EH (cell line): ENCODE measurements around the gene TTC34.

Experiments used
- DNase-seq: peaks from one replicate; pipeline ENCODE4 v3.0.0-alpha.2; 2015; ENCODE audit warnings: low read depth

TTC34 gene

DNA sequence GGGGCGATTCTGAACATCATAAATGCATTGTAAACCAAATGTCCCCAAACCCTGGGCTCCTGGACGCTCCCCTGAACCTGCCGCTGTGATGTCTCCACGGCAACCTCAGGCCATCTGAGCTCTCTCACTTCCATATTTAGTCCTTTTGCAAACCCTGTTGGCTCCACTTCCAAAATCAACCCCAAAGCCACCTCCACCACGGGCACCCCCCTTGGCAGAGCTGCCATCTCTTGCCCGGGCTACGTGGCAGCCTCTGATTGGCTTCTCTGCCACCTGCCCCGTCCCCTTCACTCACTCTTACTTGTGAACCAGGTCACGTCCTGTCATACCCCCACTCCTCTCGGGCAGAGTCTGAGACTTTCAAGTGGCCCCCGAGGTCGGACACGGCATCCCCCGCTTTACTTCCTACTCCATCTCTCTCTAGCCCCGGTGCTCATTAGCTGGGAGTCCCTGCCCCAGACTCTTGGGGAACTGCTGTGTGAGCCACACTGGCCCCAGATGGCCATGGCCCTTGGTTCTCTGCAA, 199.1 kb downstream of the TTC34 start:
- no peak for DNase-seq

DNA sequence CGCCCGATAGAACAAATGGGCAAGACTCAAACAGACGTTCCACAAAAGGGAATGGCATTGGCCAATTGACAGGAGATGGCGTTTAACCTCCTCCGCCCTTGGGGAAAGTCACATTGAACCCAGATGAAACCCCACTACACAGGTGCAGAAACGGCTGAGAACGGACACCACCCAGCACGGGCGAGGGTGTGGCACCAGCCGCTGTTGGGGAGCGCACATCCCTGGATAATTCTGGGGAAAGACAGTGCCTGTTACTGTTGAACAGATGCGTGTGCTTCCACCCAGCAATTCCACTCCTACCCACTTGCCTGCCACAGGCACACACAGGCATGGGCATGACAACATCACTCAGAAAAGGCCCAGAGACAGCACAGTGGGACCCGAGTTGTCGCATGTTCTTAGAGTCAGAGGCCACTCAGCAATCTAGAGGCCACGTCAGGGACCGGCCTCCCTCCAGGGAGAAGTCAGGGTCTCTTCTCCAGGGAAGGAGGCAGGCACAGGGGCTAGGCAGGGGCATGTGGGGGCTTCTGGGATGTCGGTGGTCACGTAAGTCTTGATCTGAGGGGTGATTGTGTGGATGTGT, 199.7 kb downstream of the TTC34 start:
- no peak for DNase-seq

DNA sequence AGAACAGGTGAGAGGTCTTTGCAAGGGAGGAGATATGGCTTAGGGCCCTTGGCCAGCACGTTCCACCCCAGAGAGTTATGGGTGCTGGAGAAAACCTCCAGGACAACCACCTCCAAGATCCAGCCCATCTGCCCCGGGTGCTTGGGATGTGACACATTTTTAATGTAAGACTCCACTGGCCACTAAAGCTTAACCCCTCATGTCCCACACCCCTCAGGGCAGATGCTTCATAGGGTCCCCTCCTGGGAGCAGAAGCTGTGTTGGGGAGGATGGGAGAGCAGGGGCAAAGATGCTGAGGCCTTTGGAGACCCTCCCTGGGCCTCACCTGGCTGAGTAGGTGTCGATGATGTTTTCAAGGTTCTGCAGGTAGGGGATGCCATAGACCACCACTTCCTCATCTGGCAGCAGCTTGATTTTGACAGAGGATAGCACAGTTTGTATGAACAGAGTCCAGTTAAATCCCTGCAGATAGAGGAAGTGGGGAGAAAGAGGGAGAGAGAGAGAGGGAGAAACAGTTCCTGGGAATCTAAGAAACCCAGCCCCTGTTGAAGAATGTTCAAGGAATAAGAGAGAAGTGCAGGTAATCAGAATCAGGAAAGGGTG, 203.1 kb downstream of the TTC34 start:
- DNase-seq: no peak

DNA sequence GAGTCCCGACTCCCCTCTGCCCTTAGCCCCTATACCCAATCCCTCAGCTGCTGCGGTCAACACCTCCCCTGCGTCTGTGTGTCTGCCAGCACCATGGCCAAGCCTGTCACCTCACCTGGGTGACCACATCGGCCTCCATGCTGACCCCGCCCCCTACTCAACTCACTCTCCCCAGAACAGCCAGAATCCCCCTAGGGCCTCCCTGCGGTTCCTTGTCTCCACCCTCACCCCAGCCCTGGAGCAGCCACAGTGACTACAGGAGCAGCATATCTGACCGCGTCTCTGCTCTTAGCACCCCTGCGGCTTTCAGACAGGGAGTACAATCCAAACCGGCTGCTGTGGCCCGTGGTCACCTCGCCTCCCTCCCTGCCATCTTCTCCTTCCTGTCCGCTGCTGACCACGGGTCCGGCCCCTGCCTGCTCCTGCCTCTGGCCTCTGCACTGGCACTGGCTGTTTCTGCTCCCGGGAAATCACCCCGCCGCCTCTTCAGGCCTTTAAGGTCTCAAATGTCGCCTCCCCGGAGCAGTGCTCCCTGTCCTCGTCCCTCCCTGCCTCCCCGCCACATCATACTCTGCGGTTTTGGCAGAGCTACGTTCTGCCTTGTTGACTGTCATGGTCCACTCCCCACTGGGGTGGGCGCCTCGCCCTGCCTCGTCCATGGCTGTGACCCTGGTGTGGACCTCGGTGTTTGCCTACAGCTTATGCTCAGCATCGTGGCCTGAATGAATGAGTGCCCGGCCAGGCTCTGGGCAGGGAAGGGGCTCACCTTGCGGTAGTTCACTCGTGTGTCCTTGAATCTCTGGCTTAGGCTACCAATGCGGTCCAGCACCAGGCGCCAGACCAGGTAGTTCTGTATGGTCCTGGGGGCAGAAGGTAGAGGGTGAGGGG, 203.8 kb downstream of the TTC34 start:
- no peak for DNase-seq

DNA sequence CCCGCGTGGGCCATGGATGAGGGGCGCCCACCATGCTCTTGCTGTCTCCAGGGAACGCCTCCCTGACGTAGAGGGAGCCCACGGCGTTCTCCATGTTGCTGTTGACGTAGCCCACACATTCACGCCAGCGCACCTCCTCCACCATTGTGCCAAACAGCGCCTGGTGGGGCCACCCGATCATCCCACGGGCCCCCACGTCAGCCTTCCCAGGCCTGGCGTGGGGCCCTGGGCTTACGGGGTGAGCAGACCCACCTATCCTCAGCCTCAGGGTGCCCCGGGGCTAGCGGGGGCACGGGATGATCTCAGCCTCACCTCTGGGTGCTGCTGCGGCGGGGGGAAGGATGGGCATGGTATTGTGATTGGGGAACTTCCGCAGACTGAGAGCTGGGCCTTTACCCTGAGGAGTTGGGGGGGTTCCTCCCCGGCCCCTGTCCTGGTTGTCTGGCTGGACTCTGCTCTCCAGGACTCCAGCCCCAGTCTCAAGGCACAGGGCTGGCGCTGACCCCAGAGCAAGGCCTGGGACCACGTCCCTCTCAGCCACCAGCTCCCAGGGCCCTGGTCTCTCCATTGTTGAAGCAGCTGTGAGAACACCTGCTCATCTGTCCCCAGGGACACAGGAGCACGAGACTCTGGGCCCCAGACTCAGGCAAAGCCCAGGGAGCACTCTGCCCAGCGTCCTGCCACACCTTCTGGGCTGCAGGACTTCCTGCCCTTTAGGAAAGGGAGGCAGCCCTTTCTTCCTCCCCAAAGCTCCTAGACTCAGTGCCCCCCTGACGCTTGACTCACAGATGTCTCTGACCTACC, 204.8 kb downstream of the TTC34 start:
- DNase-seq: no peak

DNA sequence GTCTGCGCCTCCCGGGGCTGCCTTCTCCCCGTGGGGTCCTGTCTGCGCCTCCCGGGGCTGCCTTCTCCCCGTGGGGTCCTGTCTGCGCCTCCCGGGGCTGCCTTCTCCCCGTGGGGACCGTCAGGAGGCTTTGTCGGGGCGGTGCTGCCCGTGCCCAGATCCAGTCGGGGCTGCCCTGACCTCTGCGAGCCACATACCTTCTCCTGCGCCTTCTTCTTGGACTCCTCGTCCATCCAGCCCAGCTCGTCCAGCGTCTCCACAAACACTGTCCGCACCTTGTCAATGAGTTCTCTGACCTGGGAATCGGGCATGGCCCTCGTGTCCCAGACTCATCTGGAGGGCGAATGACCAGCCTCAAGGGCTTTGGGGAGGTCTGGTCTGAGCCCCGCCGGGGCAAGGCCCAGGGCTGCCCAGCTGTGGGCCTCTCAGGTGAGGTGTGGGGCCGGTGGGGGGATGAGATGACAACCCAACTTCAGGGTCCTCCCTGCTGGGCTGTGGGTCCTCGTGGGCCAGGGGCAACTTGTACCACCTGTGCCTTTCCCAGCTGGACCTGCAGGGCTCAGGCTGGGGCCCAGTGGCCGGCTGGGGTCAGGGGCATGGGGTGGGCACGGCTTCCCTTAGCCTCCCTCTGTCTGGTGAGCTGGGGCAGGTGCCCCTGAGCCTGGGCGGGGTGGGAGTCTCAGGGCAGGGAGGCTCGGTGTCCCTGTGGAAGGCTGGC, 205.5 kb downstream of the TTC34 start:
- no peak for DNase-seq

DNA sequence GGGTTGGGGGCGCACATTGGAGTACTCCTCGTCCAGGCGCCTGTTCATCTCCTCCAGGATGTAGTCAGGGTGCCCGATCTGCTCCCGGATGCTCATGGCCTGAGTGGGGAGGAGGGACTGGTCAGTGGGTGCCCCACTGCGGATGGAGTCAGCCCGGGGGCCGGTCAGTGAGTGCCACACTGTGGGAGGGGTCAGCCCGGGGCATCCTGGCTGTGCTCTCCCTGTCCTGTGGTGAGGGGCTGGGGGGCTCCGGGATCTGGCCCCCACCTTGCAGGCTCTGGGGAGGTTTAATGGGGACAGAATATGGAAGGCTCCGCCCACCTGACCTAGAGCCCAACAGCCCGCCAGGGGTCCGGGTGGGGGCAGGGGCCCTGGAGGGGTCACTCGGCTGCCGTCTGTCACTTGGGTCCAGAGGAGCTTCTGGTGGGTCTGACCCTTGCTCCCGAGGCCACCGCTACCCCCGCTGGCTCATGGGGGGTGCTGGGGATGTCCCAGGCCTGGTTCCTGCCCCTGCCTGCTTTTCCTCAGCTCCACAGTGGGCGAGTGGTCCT, 206.2 kb downstream of the TTC34 start:
- DNase-seq: no peak

DNA sequence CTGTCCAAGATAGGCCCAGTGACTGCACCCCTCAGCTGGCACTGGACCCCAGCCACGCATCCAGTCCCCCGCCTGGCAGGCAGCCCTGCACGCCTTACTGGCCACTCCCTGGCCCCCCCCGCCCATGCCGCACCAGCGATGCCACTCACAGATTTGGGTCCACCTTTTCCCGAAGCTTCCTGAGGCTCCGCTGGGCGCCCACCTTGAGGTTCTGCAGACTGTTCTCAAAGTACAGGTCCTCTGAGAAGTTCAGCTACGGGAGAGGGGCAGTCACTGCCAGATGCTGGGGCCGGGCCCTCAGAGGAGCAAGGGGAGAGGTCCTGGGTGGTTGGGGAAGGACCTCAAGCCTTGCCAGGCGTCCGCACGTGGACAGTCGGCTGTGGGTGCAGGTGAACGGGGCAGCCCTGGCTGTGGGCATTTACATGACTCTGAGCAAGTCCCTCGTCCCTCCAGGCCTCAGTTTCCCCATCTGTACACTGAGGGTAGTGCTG, 206.8 kb downstream of the TTC34 start:
- no peak for DNase-seq

DNA sequence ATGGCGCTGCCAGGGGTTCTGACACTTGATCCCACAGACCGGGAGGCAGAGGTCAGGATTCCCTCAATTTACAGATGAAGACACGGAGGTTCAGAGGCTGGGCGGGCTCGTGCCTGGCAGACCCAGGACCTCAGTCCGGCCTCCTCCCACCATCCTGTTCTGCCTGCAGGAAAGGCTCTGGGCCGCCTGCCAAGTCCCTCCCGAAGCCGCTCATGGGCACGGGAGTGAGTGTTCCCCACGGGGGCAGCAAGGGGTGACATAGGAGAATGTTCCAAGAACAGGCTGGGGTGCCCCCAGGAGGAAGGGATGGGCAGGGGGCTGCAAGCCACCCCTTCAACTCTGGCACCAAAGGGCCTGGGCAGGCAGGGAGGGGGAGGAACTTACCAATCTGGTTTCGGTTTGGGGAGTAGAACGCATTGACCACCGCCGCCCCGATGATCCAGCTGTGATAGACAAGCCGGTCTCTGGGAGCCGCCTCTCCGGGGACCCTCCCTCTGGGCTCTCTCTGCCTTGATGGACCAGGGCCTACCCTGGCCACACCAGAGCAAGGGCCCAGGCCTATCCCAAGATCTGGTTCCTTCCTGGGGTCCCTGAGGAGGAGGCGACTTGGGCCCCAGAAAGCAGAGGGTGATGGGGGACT, 207.4 kb downstream of the TTC34 start:
- DNase-seq: peak; percentile 61

DNA sequence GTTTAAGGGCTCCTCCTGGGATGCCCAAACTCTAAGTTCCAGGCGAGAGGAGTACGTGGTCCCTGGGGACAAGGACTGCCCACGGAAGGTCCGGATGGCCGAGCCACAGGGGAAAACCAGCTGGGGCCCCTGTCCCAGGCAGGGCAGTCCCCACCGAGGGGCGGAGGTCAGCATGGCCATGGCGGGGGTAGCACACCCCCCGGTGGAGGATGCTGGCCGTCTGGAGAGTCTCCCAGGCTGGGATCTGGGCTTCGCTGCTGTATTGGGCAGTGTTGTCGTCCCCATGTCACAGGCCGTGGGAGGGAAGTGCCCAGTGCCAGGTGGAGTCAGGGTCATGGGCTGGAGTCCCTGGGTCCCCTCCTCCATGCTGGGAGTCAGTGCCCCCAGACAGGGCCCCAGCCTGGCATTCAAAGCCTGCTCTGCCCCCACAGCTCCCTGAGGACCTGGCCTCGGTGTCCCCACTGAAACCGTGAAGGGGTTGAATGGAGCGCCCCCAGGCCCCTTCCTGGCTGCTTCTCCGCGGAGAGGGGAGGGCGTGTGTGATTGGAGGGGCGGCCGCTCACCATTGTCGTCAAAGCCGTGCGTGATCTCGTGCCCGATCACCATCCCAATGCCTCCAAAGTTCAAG, 208.1 kb downstream of the TTC34 start:
- DNase-seq: no peak

DNA sequence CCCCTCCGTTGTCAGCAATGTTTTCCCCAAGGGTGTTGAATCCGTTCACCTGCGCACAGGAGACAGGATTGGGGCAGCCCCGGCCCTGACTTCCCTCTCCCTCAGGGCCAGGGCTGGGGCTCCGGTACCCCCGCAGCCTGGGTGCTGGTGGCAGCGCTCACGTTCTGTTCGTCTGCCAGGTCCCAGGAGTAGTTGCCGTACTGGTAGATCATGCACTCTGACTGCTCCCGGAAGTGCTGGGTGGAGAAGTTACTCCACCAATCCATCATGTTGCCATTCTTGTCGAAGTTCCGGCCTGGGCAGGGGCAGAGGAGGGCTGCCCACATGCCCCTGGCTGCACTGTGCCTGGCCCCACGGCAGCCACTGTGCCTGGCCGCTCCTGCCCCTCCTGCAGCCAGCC, 208.8 kb downstream of the TTC34 start:
- no peak for DNase-seq

DNA sequence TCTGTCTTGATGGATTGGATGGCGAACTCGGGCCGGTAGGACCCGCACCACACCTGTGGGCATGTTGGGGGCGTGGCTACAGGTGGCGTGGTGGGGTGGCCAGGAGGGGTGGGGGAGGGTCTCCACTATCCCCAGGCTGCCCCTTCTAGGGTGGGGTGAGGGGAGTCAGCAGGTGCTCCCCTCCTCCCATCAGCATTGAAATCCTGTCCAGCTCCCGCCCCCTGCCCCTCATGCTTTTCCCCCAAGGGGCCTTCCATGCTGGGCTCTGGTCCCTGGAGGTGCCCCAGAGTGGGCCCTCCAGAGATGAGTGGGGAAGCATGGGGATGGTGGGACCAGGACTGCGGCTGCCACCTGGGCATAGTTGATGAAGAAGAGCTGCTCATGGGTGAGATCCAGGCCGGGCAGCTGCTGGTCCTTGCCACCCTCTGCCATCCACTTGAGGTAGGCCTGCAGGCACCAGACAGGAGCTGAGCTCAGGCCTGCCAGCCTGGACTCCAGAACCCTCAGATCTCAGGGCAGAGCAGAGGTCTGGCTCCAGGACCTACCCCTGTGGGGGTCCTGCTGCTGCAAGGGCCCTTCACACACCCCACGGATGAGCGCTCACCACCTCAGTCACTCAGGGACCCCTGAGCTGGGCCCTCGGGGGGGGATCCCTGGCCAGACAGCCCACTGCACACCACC, 209.8 kb downstream of the TTC34 start:
- no peak for DNase-seq

DNA sequence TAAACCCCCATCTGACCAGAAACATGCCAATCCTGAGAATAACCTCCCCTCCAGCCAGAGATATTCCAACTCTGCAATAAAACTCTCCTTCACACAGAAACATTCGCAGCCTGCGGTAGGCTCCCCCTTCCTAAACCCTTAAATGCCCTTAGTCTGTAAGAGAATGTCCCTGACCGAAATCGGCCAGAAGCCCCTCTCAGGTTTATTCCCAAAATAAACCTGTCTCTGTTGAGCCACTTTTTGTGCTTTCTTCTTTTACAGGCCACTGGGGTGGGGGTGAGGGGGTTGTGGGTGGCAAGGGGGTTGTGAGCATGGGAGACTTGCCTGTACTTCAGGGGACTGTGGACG, 210.3 kb downstream of the TTC34 start:
- no peak for DNase-seq

DNA sequence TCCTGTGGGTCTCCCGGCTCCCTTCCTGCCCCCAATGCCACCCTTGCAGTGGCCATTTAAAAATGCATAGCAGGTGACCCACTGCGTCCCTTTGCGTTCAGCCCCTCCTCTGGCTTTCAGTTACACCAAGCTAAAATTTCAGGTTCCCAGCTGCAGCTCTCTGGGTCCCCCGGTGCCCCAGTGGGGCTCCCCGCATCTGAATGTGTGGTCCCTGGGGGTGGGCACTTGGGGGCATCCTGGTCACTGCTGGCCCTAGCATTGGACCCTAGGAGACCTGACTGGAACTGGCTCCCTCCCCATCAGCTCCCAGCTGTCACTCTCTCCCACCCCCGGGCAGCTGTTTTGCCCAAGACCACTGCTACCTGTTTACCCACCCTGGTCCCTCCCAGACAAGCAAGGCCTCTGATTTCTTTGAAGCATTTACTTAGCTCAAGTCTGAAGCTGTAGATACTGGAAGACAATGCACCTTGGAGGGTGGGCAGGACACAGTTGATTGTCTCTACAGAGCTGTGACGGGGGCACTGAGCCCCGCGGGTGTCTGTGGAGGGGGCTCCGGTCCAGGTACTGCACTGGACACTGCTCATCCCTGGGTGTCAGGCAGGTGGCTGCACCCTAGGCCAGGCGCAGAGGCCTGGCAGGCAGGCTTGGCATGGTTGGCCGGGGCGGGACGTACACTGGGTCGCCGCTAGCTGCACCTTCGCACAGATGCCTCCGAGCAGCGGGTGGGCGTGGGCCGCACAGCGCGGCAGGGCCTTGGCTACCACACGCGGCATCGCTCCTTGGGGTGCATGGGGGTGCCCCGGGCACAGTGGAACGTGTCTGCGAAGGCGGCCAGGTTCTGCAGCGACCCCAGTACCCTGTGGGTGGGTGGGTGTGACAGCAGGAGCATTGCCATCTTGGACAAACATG, 211.0 kb downstream of the TTC34 start:
- DNase-seq: no peak

DNA sequence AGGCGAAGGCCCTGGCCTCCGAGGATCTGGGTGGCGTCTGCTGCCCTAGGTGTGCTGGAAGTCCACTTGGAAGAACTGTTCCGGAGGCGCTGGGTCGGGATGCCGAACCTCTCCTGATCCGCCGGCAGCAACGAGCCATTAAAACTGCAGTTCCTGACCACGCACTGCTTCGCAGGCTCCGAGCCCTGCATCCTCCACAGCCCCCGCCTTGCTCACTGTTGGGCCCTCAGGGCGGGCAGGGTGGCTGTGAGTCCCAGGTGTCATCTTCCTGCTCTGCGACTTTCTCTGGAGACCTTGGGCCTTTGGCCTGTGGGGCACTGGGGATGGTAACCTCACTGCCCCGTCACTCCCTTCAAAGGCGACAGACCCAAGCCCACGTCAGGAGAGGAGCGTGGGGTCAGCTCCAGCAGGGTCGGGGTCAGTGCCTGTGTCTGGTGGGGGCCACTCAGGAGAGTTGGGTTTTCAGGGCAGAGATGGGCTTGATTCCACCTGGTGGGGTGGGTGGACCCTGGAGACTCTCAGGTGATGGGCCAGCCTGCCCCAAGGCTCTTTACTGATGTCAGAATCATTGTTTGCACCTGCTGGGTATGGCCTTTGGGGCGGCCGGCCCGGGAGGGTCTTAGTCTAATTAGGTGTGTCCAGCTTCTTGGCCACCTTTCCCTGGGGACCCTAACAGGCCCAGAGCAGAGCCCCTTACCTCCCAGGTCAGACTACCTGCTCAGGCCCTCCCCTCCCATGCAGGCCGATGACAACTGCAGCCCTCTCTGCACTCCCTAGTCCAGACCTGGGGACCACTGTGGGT, 211.9 kb downstream of the TTC34 start:
- no peak for DNase-seq

DNA sequence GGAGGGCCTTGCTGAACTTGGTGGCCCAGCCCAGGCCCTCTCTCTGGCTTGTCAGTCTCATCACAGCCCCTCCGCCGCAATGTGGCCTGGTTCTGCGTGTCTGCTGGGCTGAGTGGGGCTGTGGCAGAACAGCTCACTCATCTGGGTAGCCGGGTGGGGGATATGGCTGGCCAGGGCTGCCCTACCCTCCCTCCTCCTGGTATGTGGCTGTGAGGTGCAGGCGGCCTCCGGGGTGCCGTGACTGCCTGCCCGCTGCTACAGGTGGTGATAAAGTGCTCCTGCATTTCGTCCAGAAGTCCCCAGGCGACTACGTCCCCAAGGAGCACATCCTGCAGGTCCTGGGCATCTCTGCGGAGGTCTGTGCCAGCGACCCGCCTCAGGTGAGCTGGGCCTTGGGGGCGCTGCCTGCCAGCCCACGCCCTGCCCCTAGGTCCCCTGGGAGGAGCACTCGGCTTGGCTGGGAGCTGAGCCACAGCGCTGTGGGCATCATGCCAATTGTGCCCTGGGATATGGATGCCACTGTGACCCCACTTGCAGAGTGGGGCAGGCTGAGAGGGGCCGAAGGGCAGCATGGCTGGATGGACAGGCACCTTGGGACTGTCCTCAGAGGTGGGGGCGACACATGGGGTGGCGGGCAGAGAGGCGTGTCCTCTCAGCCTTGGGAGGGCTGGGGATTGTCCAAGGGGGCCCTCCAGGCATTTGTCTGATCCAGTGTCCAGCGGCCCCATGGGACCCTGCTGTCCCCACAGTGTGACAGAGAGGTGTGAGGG, 212.6 kb downstream of the TTC34 start:
- DNase-seq: no peak
